ENCODE results near the gene E2F4. TPM values are rescaled to one million over a fixed set of nuclear protein-coding genes. Genes with fewer than 3 reads are reported as not detected.

The E2F4 gene
- total and polyA plus RNA-seq, 9 of the 15 experiments (the other 6 are each of a cell fraction or from before 2014, with no cell fraction given): 9.7 to 139 (median 106) TPM

- CTCF ChIA-PET (ENCODE audit: low intra/inter-chr PET ratio): no interaction called here
Observed at GRCh38 chr16:67199011-67199807, 7.3 kb downstream of the E2F4 start, which contains the start of gene ELMO3. ELMO3 (plus strand) TSS chr16:67199131; CDS start chr16:67199327, 196 bp downstream.

More at GRCh38 chr16:67199011-67199807, 7.3 kb downstream of the E2F4 start, which contains the start of gene ELMO3:
- H3K9ac ChIP-seq (ENCODE audit: insufficient read depth in 1 of 2, low read depth in 2 of 2, low read length in 2 of 2): peak within 1 kb of the TSS in 1 of 2 experiments; percentile 9; a peak in 1 of 4 replicates
- FAIRE-seq: no peak
- no peaks in the 10 kb centered on the region for H4K20me1 ChIP-seq (replicated peaks; ENCODE audit: control insufficient read depth, insufficient read depth, low read length)
- no peak within 1 kb of the TSS for H3K4me3 ChIP-seq
- H3K27ac ChIP-seq (ENCODE audit: extremely low read depth, low read depth, low read length): no peak within 1 kb of the TSS
- H3K27me3 ChIP-seq (ENCODE audit: control insufficient read depth in 2 of 2, insufficient read depth in 2 of 2, low read length in 2 of 2): no peaks in the 10 kb centered on the region
- POLR2A ChIA-PET: interaction anchor here (0.6 to 2.2 kb wide), 5 partner anchors 10 to 45 kb away, joined by 3 to 9 read pairs (median 5); no protein-coding TSS in a partner anchor
- H3K36me3 ChIP-seq (ENCODE audit: control insufficient read depth, insufficient read depth, low read length): peaks cover 93% of the 10 kb centered on the region
- in situ Hi-C loops (cut with MboI): no loop called here
- H3K4me1 ChIP-seq (replicated peaks in 1 of 2; ENCODE audit: control insufficient read depth in 2 of 2, insufficient read depth in 2 of 2, low read length in 2 of 2): peaks cover 5 to 53% of the 10 kb centered on the region in 2 experiments; a peak in 4 of 5 replicates
- H3K9me3 ChIP-seq (replicated peaks; ENCODE audit: control insufficient read depth, insufficient read depth, low read depth, low read length): no peaks in the 10 kb centered on the region
- H2AFZ ChIP-seq (ENCODE audit: low read depth, low read length): no peak within 1 kb of the TSS
- no TSS peak for BruUV-seq (replicated peaks)
- H3K79me2 ChIP-seq (ENCODE audit: control insufficient read depth, insufficient read depth, low read length): peaks cover 16% of the 10 kb centered on the region; the same call in 2 of the 3 replicates
- DNase-seq (ENCODE audit: extremely low read depth in 1 of 4, low spot score in 3 of 4): peak in 2 of 4 experiments; percentile 51 to 58
- intact Hi-C loops (cut with micrococcal nuclease): no loop called here
- H3K4me2 ChIP-seq (ENCODE audit: insufficient read depth, low read length): no peak within 1 kb of the TSS
- TF ChIP-seq, protein P1, sequence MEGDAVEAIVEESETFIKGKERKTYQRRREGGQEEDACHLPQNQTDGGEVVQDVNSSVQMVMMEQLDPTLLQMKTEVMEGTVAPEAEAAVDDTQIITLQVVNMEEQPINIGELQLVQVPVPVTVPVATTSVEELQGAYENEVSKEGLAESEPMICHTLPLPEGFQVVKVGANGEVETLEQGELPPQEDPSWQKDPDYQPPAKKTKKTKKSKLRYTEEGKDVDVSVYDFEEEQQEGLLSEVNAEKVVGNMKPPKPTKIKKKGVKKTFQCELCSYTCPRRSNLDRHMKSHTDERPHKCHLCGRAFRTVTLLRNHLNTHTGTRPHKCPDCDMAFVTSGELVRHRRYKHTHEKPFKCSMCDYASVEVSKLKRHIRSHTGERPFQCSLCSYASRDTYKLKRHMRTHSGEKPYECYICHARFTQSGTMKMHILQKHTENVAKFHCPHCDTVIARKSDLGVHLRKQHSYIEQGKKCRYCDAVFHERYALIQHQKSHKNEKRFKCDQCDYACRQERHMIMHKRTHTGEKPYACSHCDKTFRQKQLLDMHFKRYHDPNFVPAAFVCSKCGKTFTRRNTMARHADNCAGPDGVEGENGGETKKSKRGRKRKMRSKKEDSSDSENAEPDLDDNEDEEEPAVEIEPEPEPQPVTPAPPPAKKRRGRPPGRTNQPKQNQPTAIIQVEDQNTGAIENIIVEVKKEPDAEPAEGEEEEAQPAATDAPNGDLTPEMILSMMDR (IDR thresholded peaks at IDR 0.05 in 2 of 3, conservative IDR thresholded peaks at IDR 0.05 in 1 of 3; ENCODE audit: insufficient read depth in 2 of 3, low read depth in 1 of 3, low read length in 3 of 3): 0 out of 6 replicates have a peak, but pooled peaks of 1 of the 3 experiments have one; percentile 8
- 0 out of 2 replicates have a peak, but pooled peaks have one; percentile 20 for TF ChIP-seq SUPT5H (IDR thresholded peaks at IDR 0.05)
- TF ChIP-seq OTX1 (CRISPR knock-in tag; IDR thresholded peaks at IDR 0.05): no peak
- TF ChIP-seq, protein P2, sequence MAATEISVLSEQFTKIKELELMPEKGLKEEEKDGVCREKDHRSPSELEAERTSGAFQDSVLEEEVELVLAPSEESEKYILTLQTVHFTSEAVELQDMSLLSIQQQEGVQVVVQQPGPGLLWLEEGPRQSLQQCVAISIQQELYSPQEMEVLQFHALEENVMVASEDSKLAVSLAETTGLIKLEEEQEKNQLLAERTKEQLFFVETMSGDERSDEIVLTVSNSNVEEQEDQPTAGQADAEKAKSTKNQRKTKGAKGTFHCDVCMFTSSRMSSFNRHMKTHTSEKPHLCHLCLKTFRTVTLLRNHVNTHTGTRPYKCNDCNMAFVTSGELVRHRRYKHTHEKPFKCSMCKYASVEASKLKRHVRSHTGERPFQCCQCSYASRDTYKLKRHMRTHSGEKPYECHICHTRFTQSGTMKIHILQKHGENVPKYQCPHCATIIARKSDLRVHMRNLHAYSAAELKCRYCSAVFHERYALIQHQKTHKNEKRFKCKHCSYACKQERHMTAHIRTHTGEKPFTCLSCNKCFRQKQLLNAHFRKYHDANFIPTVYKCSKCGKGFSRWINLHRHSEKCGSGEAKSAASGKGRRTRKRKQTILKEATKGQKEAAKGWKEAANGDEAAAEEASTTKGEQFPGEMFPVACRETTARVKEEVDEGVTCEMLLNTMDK (IDR thresholded peaks at IDR 0.05; ENCODE audit: borderline replicate concordance, insufficient read depth, low read depth, low read length, poor library complexity, severe bottlenecking): peak; percentile 29
- peak; percentile 67 for TF ChIP-seq RBFOX2 (IDR thresholded peaks at IDR 0.05; ENCODE audit: low read depth, low read length)
- TF ChIP-seq, protein P3, sequence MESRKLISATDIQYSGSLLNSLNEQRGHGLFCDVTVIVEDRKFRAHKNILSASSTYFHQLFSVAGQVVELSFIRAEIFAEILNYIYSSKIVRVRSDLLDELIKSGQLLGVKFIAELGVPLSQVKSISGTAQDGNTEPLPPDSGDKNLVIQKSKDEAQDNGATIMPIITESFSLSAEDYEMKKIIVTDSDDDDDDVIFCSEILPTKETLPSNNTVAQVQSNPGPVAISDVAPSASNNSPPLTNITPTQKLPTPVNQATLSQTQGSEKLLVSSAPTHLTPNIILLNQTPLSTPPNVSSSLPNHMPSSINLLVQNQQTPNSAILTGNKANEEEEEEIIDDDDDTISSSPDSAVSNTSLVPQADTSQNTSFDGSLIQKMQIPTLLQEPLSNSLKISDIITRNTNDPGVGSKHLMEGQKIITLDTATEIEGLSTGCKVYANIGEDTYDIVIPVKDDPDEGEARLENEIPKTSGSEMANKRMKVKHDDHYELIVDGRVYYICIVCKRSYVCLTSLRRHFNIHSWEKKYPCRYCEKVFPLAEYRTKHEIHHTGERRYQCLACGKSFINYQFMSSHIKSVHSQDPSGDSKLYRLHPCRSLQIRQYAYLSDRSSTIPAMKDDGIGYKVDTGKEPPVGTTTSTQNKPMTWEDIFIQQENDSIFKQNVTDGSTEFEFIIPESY (CRISPR knock-in tag; IDR thresholded peaks at IDR 0.05): peak; percentile 91
- peak; percentile 67; the same call in 1 of the 2 replicates for TF ChIP-seq POLR2G (IDR thresholded peaks at IDR 0.05; ENCODE audit: low read depth, low read length)
- TF ChIP-seq PCBP2 (IDR thresholded peaks at IDR 0.05; ENCODE audit: low read depth, low read length, poor library complexity, severe bottlenecking): no peak
- H3K9me1 ChIP-seq (ENCODE audit: control insufficient read depth, insufficient read depth, low read length): no peaks in the 10 kb centered on the region
- ATAC-seq: peak; percentile 19
- WGBS (ENCODE audit: insufficient coverage, low coverage, missing lambda C conversion rate): 93% methylated on average over 14 of the region's 61 CpGs
